ENCODE results near the gene NPC1. TPM values are rescaled to one million over a fixed set of nuclear protein-coding genes. Genes with fewer than 3 reads are reported as not detected.
A peak's percentile ranks its signal among the peaks of the same experiment; 100 is the strongest.

The NPC1 gene
- total and polyA plus RNA-seq, 11 donors = 7.8 to 42.7 (median 16.8) TPM

- WGBS, 4 donors = 88 to 94% (median 92%) methylated on average over 4 of the region's 4 CpGs
- ATAC-seq (no peak), DNase-seq (no peak)
- TF ChIP-seq POLR2A (IDR thresholded peaks at IDR 0.05) (no peak), CTCF (IDR thresholded peaks at IDR 0.05) (no peak)
- Histone ChIP-seq H3K4me1 (peaks cover 0 to 11% (median 0%) of the 10 kb centered on the region in 12 donors), H3K36me3 (peaks cover 0 to 29% (median 0%) of the 10 kb centered on the region in 9 donors), H3K9me3 (no peaks in the 10 kb centered on the region), H3K27ac (no peak overlapping the region), H3K4me3 (no peak overlapping the region), H3K27me3 (no peaks in the 10 kb centered on the region)
- intact Hi-C loops (cut with DNase I) = loop anchor here in 5 of 10 donors (5.0 to 10.0 kb wide), 4 partner anchors 38 to 485 kb away; no protein-coding TSS in a partner anchor
Measured at GRCh38 chr18:23629444-23629946, 43.2 kb upstream of the NPC1 start.

GRCh38 chr18:23627970-23628369 is 41.7 kb upstream of the NPC1 start:
- no peaks in the 10 kb centered on the region for H3K9me3 ChIP-seq
- intact Hi-C loops (cut with DNase I) = loop anchor here in 5 of 10 donors (5.0 to 10.0 kb wide), 4 partner anchors 39 to 487 kb away; no protein-coding TSS in a partner anchor
- no peak for DNase-seq
- no peak for TF ChIP-seq CTCF (IDR thresholded peaks at IDR 0.05)
- no peak for TF ChIP-seq POLR2A (IDR thresholded peaks at IDR 0.05)
- peaks cover 0 to 11% (median 0%) of the 10 kb centered on the region in 12 donors for H3K4me1 ChIP-seq
- no peak overlapping the region for H3K27ac ChIP-seq
- no peak for ATAC-seq
- peaks cover 0 to 21% (median 0%) of the 10 kb centered on the region in 9 donors for H3K36me3 ChIP-seq
- H3K4me3 ChIP-seq = no peak overlapping the region
- no peaks in the 10 kb centered on the region for H3K27me3 ChIP-seq

GRCh38 chr18:23627321-23627720 is 41.0 kb upstream of the NPC1 start:
- 80 to 88% (median 84%) methylated on average over 3 of the region's 3 CpGs for WGBS, 4 donors
- ATAC-seq = no peak
- peak overlapping the region in 1 of 12 donors; percentile 32 for H3K27ac ChIP-seq

More at GRCh38 chr18:23627321-23627720, 41.0 kb upstream of the NPC1 start:
- Histone ChIP-seq H3K4me1 (peaks cover 0 to 11% (median 0%) of the 10 kb centered on the region in 12 donors), H3K36me3 (peaks cover 0 to 18% (median 0%) of the 10 kb centered on the region in 9 donors), H3K27me3 (no peaks in the 10 kb centered on the region), H3K9me3 (no peaks in the 10 kb centered on the region), H3K4me3 (no peak overlapping the region)
- no peak for DNase-seq
- TF ChIP-seq CTCF (IDR thresholded peaks at IDR 0.05) = no peak
- no peak for TF ChIP-seq POLR2A (IDR thresholded peaks at IDR 0.05)
- intact Hi-C loops (cut with DNase I) = loop anchor here in 5 of 10 donors (5.0 to 10.0 kb wide), 4 partner anchors 40 to 487 kb away; no protein-coding TSS in a partner anchor
